Measurements from ENCODE around the gene RHEB. TPM values are rescaled to one million over a fixed set of nuclear protein-coding genes. Genes with fewer than 3 reads are reported as not detected.

Gene RHEB
- total RNA-seq, 2 donors from 2014 or later: 44.9 to 91.0 TPM

DNA sequence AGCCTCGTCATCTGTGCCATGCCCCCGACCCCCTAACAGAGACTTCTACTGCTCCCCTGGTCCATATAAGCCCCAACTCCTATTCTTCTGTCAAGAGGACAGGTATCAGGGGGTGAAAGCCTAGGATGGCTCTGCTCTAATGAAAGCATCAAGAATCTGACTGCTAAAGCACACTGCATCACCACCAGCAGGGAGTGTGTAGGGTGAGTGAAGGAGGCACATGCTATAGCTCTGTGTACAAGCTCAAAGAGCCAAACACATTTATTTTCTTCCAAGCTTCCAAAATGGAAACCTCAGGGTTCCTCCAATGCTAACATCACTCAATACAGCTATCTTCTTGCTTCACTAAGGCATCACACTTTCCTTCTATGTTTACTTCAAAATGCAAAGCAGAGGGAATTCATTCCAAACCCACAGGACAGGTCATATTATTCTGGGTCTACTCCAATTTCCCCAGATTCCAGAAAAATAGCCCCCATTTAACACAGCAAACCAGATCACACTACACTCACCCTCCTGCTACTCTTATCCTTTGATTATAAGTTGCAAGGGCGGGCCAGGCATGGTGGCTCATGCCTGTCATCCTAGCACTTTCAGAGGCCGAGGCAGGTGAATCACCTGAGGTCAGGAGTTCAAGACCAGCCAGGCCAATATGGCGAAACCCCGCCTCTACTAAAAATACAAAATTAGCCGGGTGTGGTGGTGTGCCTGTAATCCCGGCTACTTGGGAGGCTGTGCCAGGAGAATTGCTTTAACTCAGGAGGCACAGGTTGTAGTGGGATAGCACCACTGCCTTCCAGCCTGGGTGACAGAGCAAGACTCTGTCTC lies 36.6 kb downstream of the RHEB start:
- Histone ChIP-seq H3K36me3 (replicated peaks in 1 of 2; ENCODE audit: insufficient read depth in 1 of 2, low read depth in 2 of 2) (no peaks in the 10 kb centered on the region), H3K27me3 (no peaks in the 10 kb centered on the region), H3K27ac (no peak overlapping the region), H3K9me3 (no peaks in the 10 kb centered on the region), H3K4me3 (no peak overlapping the region), H3K4me1 (peaks cover 16% of the 10 kb centered on the region)
- no peak for TF ChIP-seq POLR2A (IDR thresholded peaks at IDR 0.05)
- TF ChIP-seq, protein P1, sequence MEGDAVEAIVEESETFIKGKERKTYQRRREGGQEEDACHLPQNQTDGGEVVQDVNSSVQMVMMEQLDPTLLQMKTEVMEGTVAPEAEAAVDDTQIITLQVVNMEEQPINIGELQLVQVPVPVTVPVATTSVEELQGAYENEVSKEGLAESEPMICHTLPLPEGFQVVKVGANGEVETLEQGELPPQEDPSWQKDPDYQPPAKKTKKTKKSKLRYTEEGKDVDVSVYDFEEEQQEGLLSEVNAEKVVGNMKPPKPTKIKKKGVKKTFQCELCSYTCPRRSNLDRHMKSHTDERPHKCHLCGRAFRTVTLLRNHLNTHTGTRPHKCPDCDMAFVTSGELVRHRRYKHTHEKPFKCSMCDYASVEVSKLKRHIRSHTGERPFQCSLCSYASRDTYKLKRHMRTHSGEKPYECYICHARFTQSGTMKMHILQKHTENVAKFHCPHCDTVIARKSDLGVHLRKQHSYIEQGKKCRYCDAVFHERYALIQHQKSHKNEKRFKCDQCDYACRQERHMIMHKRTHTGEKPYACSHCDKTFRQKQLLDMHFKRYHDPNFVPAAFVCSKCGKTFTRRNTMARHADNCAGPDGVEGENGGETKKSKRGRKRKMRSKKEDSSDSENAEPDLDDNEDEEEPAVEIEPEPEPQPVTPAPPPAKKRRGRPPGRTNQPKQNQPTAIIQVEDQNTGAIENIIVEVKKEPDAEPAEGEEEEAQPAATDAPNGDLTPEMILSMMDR (IDR thresholded peaks at IDR 0.05): no peak
- ATAC-seq (no peak), DNase-seq (no peak)
- intact Hi-C loops (cut with DNase I): no loop called here
- 93 to 96% methylated on average over 7 to 8 of the region's 8 CpGs for WGBS, 2 donors

DNA sequence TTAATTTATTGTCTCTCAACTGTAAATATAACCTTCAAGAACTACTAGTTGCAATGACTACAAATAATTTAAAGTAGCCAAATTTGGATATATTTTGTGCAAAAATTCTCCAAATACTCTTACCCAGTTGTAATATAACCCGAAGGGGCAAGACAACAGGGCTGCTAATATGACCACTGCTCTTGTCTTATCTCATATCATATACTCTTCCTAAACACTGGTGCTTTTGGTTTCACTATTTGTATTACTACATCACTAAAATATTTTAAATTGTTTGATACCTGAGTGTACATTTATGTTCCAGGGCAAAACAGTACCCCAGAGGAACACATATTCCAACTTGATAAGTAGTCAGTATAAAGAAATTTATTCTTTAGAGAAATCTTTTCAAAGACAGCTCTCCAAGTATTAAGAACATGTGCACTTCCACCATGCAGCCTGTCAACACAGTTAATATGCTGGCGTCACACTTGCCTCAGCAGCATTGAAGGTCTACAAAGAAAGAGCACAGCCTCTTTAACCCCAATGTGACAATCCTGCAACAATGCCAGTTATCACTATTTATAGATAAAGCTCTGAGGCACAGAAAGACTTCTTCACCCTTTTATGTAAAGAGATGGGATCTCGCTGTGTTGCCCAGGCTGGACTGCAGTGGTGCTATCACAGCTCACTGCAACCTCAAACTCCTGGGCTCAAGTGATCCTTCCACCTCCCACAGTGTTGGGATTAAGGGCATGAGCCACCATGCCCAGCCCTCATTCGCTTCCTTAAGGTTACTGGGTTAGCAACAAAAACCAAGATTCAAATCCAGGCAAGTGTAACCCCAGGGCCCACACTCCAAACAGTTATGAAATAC lies 37.8 kb downstream of the RHEB start:
- DNase-seq (no peak), ATAC-seq (no peak)
- Histone ChIP-seq H3K9me3 (no peaks in the 10 kb centered on the region), H3K36me3 (replicated peaks in 1 of 2; ENCODE audit: insufficient read depth in 1 of 2, low read depth in 2 of 2) (no peaks in the 10 kb centered on the region), H3K4me3 (no peak overlapping the region), H3K4me1 (peaks cover 16% of the 10 kb centered on the region), H3K27me3 (no peaks in the 10 kb centered on the region), H3K27ac (no peak overlapping the region)
- 90 to 92% methylated on average over 4 of the region's 4 CpGs for WGBS, 2 donors
- intact Hi-C loops (cut with DNase I): no loop called here
- TF ChIP-seq POLR2A (IDR thresholded peaks at IDR 0.05): no peak
- TF ChIP-seq, protein P1 (IDR thresholded peaks at IDR 0.05): no peak

DNA sequence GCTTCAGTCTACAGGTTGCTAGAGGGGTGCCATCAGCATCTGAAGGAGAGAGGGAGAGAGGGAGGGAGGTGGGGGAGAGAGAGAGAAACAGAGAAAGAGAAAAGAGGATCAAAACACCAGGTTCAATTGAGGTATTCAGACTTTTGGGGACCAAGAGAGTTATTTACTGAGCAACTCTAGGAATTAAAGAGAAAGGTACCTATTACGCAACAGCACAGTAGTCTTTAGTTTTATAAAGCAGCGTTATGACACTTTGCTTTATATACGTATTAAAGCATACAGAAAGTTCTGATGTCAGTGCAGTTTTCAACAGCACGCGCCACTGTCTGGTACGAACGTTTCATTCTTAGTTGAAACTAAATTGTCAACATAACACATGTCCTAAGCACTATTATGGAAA lies 41.8 kb downstream of the RHEB start:
- intact Hi-C loops (cut with DNase I): no loop called here
- Histone ChIP-seq H3K27ac (no peak overlapping the region), H3K9me3 (no peaks in the 10 kb centered on the region), H3K4me1 (no peaks in the 10 kb centered on the region), H3K4me3 (no peak overlapping the region), H3K27me3 (no peaks in the 10 kb centered on the region), H3K36me3 (replicated peaks in 1 of 2; ENCODE audit: insufficient read depth in 1 of 2, low read depth in 2 of 2) (no peaks in the 10 kb centered on the region)
- TF ChIP-seq POLR2A (IDR thresholded peaks at IDR 0.05): no peak
- TF ChIP-seq, protein P1 (IDR thresholded peaks at IDR 0.05): no peak
- DNase-seq (no peak), ATAC-seq (no peak)
- 87 to 92% methylated on average over 7 of the region's 7 CpGs for WGBS, 2 donors

DNA sequence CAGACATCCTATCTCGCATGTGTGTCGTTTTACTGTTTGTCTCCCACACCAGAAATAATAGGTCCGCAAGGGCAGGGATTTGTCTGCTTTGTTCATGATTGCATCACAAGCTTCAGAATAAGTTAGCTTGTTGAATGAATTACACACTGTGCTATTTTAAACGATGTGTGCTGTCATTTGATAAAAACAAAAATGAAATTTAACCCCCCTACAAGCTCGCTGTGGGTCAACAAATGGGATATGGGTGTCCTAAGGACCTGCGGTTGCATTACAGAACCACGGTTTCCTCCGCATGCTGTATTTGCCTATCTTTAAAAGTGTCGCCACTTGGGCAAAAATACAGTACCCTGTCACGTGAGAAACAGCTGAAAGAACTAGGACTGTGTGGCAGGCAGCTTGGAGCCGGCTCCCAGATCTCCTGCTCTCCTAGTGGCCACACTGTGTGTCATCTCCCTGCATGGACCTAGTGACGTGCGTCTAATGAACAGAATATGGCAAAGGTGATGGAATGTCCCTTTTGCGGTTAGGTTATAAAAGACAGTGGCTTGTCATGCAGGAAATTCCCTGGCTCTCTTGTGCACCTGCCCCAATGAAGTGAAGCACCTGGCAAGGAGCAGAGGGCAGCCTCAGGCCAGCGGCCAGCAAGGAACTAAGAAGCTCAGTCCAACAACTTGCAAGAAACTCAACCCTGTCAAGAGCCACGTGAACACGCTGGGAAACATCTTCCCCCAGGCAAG lies 46.9 kb downstream of the RHEB start:
- no peak for ATAC-seq
- no peak for TF ChIP-seq POLR2A (IDR thresholded peaks at IDR 0.05)
- TF ChIP-seq, protein P1 (IDR thresholded peaks at IDR 0.05): no peak

More for the DNA sequence above, 46.9 kb downstream of the RHEB start:
- no peak for DNase-seq
- H3K36me3 ChIP-seq (replicated peaks in 1 of 2; ENCODE audit: insufficient read depth in 1 of 2, low read depth in 2 of 2): peaks cover 0 to 9% of the 10 kb centered on the region in 2 donors
- WGBS, 2 donors: 73 to 82% methylated on average over 17 of the region's 17 CpGs
- H3K4me3 ChIP-seq: no peak overlapping the region
- H3K9me3 ChIP-seq: no peaks in the 10 kb centered on the region
- H3K27me3 ChIP-seq: no peaks in the 10 kb centered on the region
- no peak overlapping the region for H3K27ac ChIP-seq
- no peaks in the 10 kb centered on the region for H3K4me1 ChIP-seq
- intact Hi-C loops (cut with DNase I): no loop called here

All from body of pancreas (tissue), 4 donors.